ENCODE results near the gene HMCN2. TPM values are rescaled to one million over a fixed set of nuclear protein-coding genes. Genes with fewer than 3 reads are reported as not detected.

HMCN2 gene
- total and polyA plus RNA-seq, 4 donors = 0.24 to 1.8 (median 0.29) TPM

- Histone ChIP-seq H3K4me3 (ENCODE audit: low read depth in 1 of 3, low read length in 3 of 3) (no peak overlapping the region), H3K27me3 (ENCODE audit: control insufficient read depth in 4 of 4, insufficient read depth in 4 of 4, low read length in 3 of 4) (no peaks in the 10 kb centered on the region), H3K9ac (ENCODE audit: low read depth in 1 of 2, low read length in 2 of 2) (no peak overlapping the region), H3K4me1 (ENCODE audit: control insufficient read depth in 4 of 4, insufficient read depth in 4 of 4, low read length in 3 of 4) (peaks cover 0 to 5% (median under 1%) of the 10 kb centered on the region in 4 donors), H3K9me3 (ENCODE audit: control insufficient read depth in 4 of 4, low read length in 3 of 4) (no peaks in the 10 kb centered on the region), H3K36me3 (ENCODE audit: control insufficient read depth in 4 of 4, insufficient read depth in 3 of 4, low read depth in 1 of 4, low read length in 3 of 4) (no peaks in the 10 kb centered on the region), H3K27ac (ENCODE audit: low read depth in 1 of 2, low read length in 2 of 2) (no peak overlapping the region)
- TF ChIP-seq REST (IDR thresholded peaks at IDR 0.05) (no peak), JUND (IDR thresholded peaks at IDR 0.05) (no peak), YY1 (IDR thresholded peaks at IDR 0.05) (no peak), HNF4G (IDR thresholded peaks at IDR 0.05) (no peak), RXRA (IDR thresholded peaks at IDR 0.05) (no peak)
- DNase-seq (ENCODE audit: low spot score) = no peak
- 94% methylated on average over 8 of the region's 8 CpGs for WGBS
These were observed 32.0 kb upstream of the HMCN2 start for GRCh38 chr9:130233587-130233945.

GRCh38 chr9:130234340-130235260 lies 31.0 kb upstream of the HMCN2 start:
- TF ChIP-seq FOXA1 (IDR thresholded peaks at IDR 0.05) = no peak
- TF ChIP-seq MAX (IDR thresholded peaks at IDR 0.05) = no peak
- TF ChIP-seq ATF3 (IDR thresholded peaks at IDR 0.05) = no peak
- no peak for TF ChIP-seq JUND (IDR thresholded peaks at IDR 0.05)
- no peak for TF ChIP-seq REST (IDR thresholded peaks at IDR 0.05)
- no peak for TF ChIP-seq RAD21 (IDR thresholded peaks at IDR 0.05)
- no peak for TF ChIP-seq RXRA (IDR thresholded peaks at IDR 0.05)
- TF ChIP-seq TAF1 (conservative IDR thresholded peaks at IDR 0.05) = no peak
- TF ChIP-seq FOXA2 (IDR thresholded peaks at IDR 0.05) = no peak
- no peak for TF ChIP-seq GABPA (IDR thresholded peaks at IDR 0.05 in 1 of 2, conservative IDR thresholded peaks at IDR 0.05 in 1 of 2)
- no peak overlapping the region for H3K27ac ChIP-seq (ENCODE audit: low read depth in 1 of 2, low read length in 2 of 2)
- 90% methylated on average over 26 of the region's 26 CpGs for WGBS
- no peak overlapping the region for H3K4me3 ChIP-seq (ENCODE audit: low read depth in 1 of 3, low read length in 3 of 3)
- DNase-seq (ENCODE audit: low spot score) = no peak
- no peaks in the 10 kb centered on the region for H3K9me3 ChIP-seq (ENCODE audit: control insufficient read depth in 4 of 4, low read length in 3 of 4)
- H3K9ac ChIP-seq (ENCODE audit: low read depth in 1 of 2, low read length in 2 of 2) = no peak overlapping the region
- H3K4me1 ChIP-seq (ENCODE audit: control insufficient read depth in 4 of 4, insufficient read depth in 4 of 4, low read length in 3 of 4) = peaks cover 0 to 5% (median under 1%) of the 10 kb centered on the region in 4 donors
- no peaks in the 10 kb centered on the region for H3K36me3 ChIP-seq (ENCODE audit: control insufficient read depth in 4 of 4, insufficient read depth in 3 of 4, low read depth in 1 of 4, low read length in 3 of 4)
- H3K27me3 ChIP-seq (ENCODE audit: control insufficient read depth in 4 of 4, insufficient read depth in 4 of 4, low read length in 3 of 4) = no peaks in the 10 kb centered on the region

Measured in liver (tissue), 9 donors.